Heart right ventricle (tissue), 16 donors: ENCODE results near the gene ZFHX3. TPM values are rescaled to one million over a fixed set of nuclear protein-coding genes. Genes with fewer than 3 reads are reported as not detected.

Experiments
- ATAC-seq, 8 donors: fragments of 200-7000 bp; cut with Tn5 transposase; one replicate each; pipeline ENCODE4 v1.9.1; 2020; ENCODE audit warnings: mild to moderate bottlenecking in 8 of 8, moderate library complexity in 8 of 8, moderate number of reproducible peaks in 1 of 8
- DNase-seq, 2 donors: peaks; one replicate each; pipeline ENCODE4 v3.0.0-alpha.2; 2020
- H3K27ac ChIP-seq, 10 donors: fragments of 200-600 bp; sonication (generic) in 2 of 10; one replicate each; pipeline versions ENCODE4 v1.5.0 to v1.8.0; 2020 to 2022; ENCODE audit warnings: mild to moderate bottlenecking in 3 of 10
- H3K27me3 ChIP-seq, 7 donors: fragments of 200-600 bp; one replicate each; pipeline ENCODE4 v1.8.0; 2021 to 2022; ENCODE audit warnings: mild to moderate bottlenecking in 2 of 7
- H3K36me3 ChIP-seq, 9 donors: fragments of 200-600 bp; sonication (generic) in 1 of 9; one replicate each; pipeline versions ENCODE4 v1.5.0 to v1.8.0; 2020 to 2022; ENCODE audit warnings: mild to moderate bottlenecking in 2 of 9
- H3K4me1 ChIP-seq, 9 donors: fragments of 200-600 bp; sonication (generic) in 1 of 9; one replicate each; pipeline versions ENCODE4 v1.5.0 to v1.8.0; 2020 to 2022; ENCODE audit warnings: mild to moderate bottlenecking in 4 of 9
- H3K4me3 ChIP-seq, 10 donors: fragments of 200-600 bp; sonication (generic) in 2 of 10; one replicate each; pipeline versions ENCODE4 v1.5.0 to v1.8.0; 2020 to 2022; ENCODE audit warnings: mild to moderate bottlenecking in 7 of 10, moderate library complexity in 2 of 10
- H3K9me3 ChIP-seq, 11 donors: fragments of 200-600 bp in 10 of 11; sonication (generic) in 2 of 11; one replicate each; pipeline versions ENCODE4 v1.5.0 to v1.8.0; 2013 to 2022; ENCODE audit warnings: mild to moderate bottlenecking in 2 of 11, control low read depth in 1 of 11, moderate library complexity in 1 of 11
- CTCF ChIP-seq, 9 donors: fragments of 200-600 bp; sonication (generic) in 2 of 9; IDR thresholded peaks; one replicate each; pipeline versions ENCODE4 v1.5.0 to v1.8.0; 2021 to 2022; ENCODE audit warnings: antibody characterized with exemption in 9 of 9, mild to moderate bottlenecking in 5 of 9, moderate library complexity in 1 of 9
- WGBS, 2 donors: extraction: QIAGEN DNeasy Blood & Tissue Kit; methylation state at CpG; one replicate each; pipeline ENCODE4 v1.1.7; 2013; ENCODE audit warnings: inconsistent platforms in 1 of 2; 5-methylcytosine and 5-hydroxymethylcytosine counted together
- intact Hi-C, 10 donors: fragments of 100-400 bp; cut with DNase I; formaldehyde crosslinking; loops; one replicate each; pipeline versions ENCODE4 v1.11.1 to v1.14.2; 2022
- polyA plus RNA-seq, 2 donors: library from polyadenylated mRNA; stranded (reverse); fragments of 200-250 nt; gene quantifications; one replicate each; pipeline ENCODE4 v1.2.3, GENCODE V29; 2013
- total RNA-seq, 10 donors: library from RNA; stranded (reverse); fragmentation: NEBNext Ultra II Directional in 3 of 10; extraction: Animal tissue kit (Norgen Biotek cat#: 25700) in 3 of 10; gene quantifications; one replicate each; pipeline versions ENCODE4 v1.2.1 to v1.2.4, GENCODE V29; 2021 to 2023
- donor health status: Arrhythmogenic right ventricular cardiomyopathy.
- donor health status: ischemic (EF 13 %, LVEDD 7.1; RV severe dilation, severe dysfunction).
- donor health status: healthy with polysubstance abuse.
- donor health status: DM: no; HTN: yes; CAD: no.
- donor health status: DM: no; HTN: no; CAD: no.
- donor health status: ischemic (EF 25% LVEDD 6.9; RV normal size, moderate dysfunction).
- donor health status: ischemic (EF 25% LVEDD 5.7; RV mildly dilated, moderate dysfunction).
- donor health status: healthy.
- donor health status: DM: yes; HTN: yes; CAD: no.
- donor health status: Ischemic cardiomyopathy.
- donor health status: ischemic (EF 35%, LVEDD 5.7; RV mildly dilated, moderate dysfunction).
- donor health status: nonischemic (EF 11% LVEDD 7.7; RV severe dilation, severe dysfunction).
- donor health status: DM: yes; HTN: yes; CAD: no.
- donor health status: PGD.
- donor health status: ischemic (EF 29% LVEDD 5.4; RV normal size, mild dysfunction).
- donor health status: nonischemic (EF 23%, LVEDD 6.1; RV moderate dilation, normal function).

The ZFHX3 gene
- total and polyA plus RNA-seq, 12 donors: 1.6 to 15.2 (median 10.4) TPM

- ATAC-seq: no peak
- Histone ChIP-seq H3K4me1 (peaks cover 0 to 39% (median 11%) of the 10 kb centered on the region in 9 donors), H3K27me3 (no peaks in the 10 kb centered on the region), H3K36me3 (peaks cover 0 to 2% (median 0%) of the 10 kb centered on the region in 9 donors), H3K27ac (no peak overlapping the region), H3K4me3 (no peak overlapping the region), H3K9me3 (no peaks in the 10 kb centered on the region)
- no peak for TF ChIP-seq CTCF (IDR thresholded peaks at IDR 0.05)
- intact Hi-C loops: no loop called here
- DNase-seq: no peak
- 91 to 94% methylated on average over 5 of the region's 5 CpGs for WGBS, 2 donors
Observed at GRCh38 chr16:72971370-72971769, 76.6 kb downstream of the ZFHX3 start.

- WGBS, 2 donors: 94% methylated on average over 5 of the region's 5 CpGs
- ATAC-seq: no peak
- no peak overlapping the region for H3K27ac ChIP-seq
- peaks cover 0 to 32% (median 10%) of the 10 kb centered on the region in 9 donors for H3K4me1 ChIP-seq
- intact Hi-C loops: no loop called here
- peaks cover 0 to 5% (median 0%) of the 10 kb centered on the region in 9 donors for H3K36me3 ChIP-seq
- no peaks in the 10 kb centered on the region for H3K27me3 ChIP-seq
- no peak for TF ChIP-seq CTCF (IDR thresholded peaks at IDR 0.05)
- no peak for DNase-seq
- H3K9me3 ChIP-seq: no peaks in the 10 kb centered on the region
- H3K4me3 ChIP-seq: no peak overlapping the region
Observed at GRCh38 chr16:72970656-72971055, 77.3 kb downstream of the ZFHX3 start.

- no peaks in the 10 kb centered on the region for H3K9me3 ChIP-seq
- ATAC-seq (no peak), DNase-seq (no peak)
- WGBS, 2 donors: 92 to 95% methylated on average over 9 of the region's 9 CpGs
- no peaks in the 10 kb centered on the region for H3K27me3 ChIP-seq
- peaks cover 0 to 29% (median 8%) of the 10 kb centered on the region in 9 donors for H3K4me1 ChIP-seq
- intact Hi-C loops: no loop called here
- no peak for TF ChIP-seq CTCF (IDR thresholded peaks at IDR 0.05)
- H3K27ac ChIP-seq: no peak overlapping the region
- H3K36me3 ChIP-seq: peaks cover 0 to 5% (median 0%) of the 10 kb centered on the region in 9 donors
- no peak overlapping the region for H3K4me3 ChIP-seq
Observed at GRCh38 chr16:72969812-72970211, 78.1 kb downstream of the ZFHX3 start.

GRCh38 chr16:72969146-72969545, 78.8 kb downstream of the ZFHX3 start:
- Histone ChIP-seq H3K4me3 (no peak overlapping the region), H3K27me3 (no peaks in the 10 kb centered on the region), H3K9me3 (no peaks in the 10 kb centered on the region), H3K27ac (no peak overlapping the region), H3K36me3 (peaks cover 0 to 5% (median 0%) of the 10 kb centered on the region in 9 donors), H3K4me1 (peaks cover 0 to 32% (median 6%) of the 10 kb centered on the region in 9 donors)
- intact Hi-C loops: no loop called here
- no peak for TF ChIP-seq CTCF (IDR thresholded peaks at IDR 0.05)
- ATAC-seq (peak in 4 of 8 donors; percentile 23 to 41 (median 32)), DNase-seq (no peak)
- WGBS, 2 donors: 65 to 69% methylated on average over 7 of the region's 7 CpGs
